ENCODE measurements around the gene STARD9. TPM values are rescaled to one million over a fixed set of nuclear protein-coding genes. Genes with fewer than 3 reads are reported as not detected.

The STARD9 gene
- total RNA-seq, 1 donor from 2014 or later = 16.4 TPM

DNA sequence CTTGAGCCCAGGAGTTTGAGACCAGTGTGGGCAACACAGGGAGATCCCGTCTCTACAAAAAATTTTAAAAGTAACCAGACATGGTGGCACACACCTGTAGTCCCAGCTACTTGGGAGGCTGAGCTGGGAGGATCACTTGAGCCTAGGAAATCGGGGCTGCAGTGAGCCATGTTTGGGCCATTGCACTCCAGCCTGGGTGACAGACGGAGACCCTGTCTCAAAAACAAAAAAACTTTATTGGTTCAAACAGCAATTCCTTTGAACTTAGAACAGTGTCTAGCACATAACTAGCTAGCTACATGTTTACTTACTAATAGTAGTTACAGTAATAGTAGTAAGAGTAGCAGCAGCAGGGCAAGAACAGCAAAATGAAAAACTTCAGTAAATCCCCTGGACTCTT lies 16.7 kb upstream of the STARD9 start:
- no peaks in the 10 kb centered on the region for H3K27me3 Mint-ChIP-seq (ENCODE audit: low read depth)
- no peak overlapping the region for H3K27ac Mint-ChIP-seq (ENCODE audit: unreplicated experiment)
- TF ChIP-seq CTCF (conservative IDR thresholded peaks at IDR 0.05) = no peak

DNA sequence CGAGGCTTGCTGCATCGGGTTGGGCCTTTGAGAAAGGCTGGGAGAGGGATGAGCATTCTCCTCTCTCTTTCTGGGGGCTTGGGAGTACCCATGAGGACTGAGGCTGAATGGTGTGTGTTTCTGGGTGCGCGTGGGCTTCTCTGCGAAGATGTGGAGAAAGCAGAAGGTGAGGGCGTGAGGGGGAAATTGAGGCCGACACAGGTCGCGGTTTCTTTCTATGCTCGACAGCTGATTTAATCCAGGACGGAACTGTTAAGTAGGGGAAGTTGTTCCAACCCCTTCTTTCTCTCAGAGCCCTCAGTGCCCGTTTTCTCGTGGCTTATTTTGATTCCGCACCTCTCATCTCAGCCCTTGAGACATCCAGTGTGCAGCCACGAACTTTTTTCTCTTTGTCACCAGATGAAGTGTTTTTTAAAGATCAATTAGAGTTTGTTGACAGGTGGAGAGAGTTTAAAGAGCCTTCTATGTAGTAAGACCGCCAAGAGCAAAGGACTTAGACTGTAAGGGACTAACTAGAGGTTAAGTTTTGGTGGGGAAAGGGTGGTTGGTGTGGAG lies 711 bp downstream of the STARD9 start:
- Mint-ChIP-seq H3K4me1 (peaks cover 26% of the 10 kb centered on the region), H3K4me3 (peak overlapping the region; percentile 97), H3K27me3 (ENCODE audit: low read depth) (peaks cover 3% of the 10 kb centered on the region), H3K27ac (ENCODE audit: unreplicated experiment) (peak overlapping the region; percentile 98), H3K9me3 (no peaks in the 10 kb centered on the region), H3K36me3 (ENCODE audit: low read depth) (no peaks in the 10 kb centered on the region)
- TF ChIP-seq CTCF (conservative IDR thresholded peaks at IDR 0.05) = no peak
- no peak for DNase-seq (ENCODE audit: low read depth, low spot score)

More for the DNA sequence above, 16.7 kb upstream of the STARD9 start:
- H3K36me3 Mint-ChIP-seq (ENCODE audit: low read depth) = peaks cover 3% of the 10 kb centered on the region
- no peak for DNase-seq (ENCODE audit: low read depth, low spot score)
- no peak overlapping the region for H3K4me3 Mint-ChIP-seq
- H3K4me1 Mint-ChIP-seq = no peaks in the 10 kb centered on the region
- no peaks in the 10 kb centered on the region for H3K9me3 Mint-ChIP-seq

DNA sequence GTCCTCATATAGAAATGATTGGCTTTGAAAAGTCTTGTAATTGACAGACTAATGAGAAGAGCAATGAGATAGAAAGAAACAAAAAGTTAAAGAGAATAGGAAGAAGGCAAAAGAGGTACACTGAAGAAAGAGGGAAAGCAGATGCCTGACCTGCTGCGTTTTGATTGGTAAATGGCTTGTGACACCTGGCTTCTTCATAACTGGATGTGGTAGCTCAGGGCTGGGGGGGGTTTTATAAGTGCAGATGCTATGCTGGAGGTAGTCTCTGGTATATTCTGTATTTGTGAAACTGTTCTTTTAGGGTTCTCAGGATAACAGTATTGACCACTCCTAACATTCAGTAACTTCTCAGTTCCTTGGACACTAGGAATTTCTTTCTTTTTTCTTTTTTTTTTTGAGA lies 1.4 kb downstream of the STARD9 start:
- peaks cover 3% of the 10 kb centered on the region for H3K27me3 Mint-ChIP-seq (ENCODE audit: low read depth)
- no peaks in the 10 kb centered on the region for H3K9me3 Mint-ChIP-seq
- peak overlapping the region; percentile 97 for H3K4me3 Mint-ChIP-seq
- H3K27ac Mint-ChIP-seq (ENCODE audit: unreplicated experiment) = no peak overlapping the region
- no peaks in the 10 kb centered on the region for H3K36me3 Mint-ChIP-seq (ENCODE audit: low read depth)
- no peak for TF ChIP-seq CTCF (conservative IDR thresholded peaks at IDR 0.05)
- no peak for DNase-seq (ENCODE audit: low read depth, low spot score)
- H3K4me1 Mint-ChIP-seq = peaks cover 33% of the 10 kb centered on the region

DNA sequence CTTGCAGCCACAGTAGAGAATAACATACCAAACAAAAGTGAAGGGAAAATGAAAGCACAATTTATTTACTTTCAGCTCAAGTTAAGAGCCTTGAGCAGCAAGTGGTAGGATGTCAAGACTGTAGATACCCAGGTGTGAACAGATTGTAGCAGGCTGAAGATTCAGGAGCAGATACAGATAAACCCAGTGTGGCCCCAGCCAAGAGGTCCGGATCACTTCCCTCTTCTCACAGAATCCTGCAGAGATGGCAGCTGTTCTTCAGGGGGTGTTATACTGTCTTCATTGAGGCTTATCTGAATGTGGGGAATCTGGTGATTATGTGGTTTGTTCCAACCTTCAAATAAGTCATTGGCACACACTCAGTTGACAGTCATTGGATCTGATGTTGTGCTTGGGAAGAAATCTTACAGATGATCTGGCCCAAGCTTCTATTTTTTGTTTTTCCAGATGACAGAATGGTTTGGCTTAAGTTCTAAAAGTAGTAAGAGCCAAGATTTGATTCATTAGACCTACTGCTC lies 2.2 kb downstream of the STARD9 start:
- peaks cover 3% of the 10 kb centered on the region for H3K27me3 Mint-ChIP-seq (ENCODE audit: low read depth)
- no peak overlapping the region for H3K27ac Mint-ChIP-seq (ENCODE audit: unreplicated experiment)
- H3K9me3 Mint-ChIP-seq = no peaks in the 10 kb centered on the region
- H3K4me1 Mint-ChIP-seq = peaks cover 34% of the 10 kb centered on the region
- H3K4me3 Mint-ChIP-seq = peak overlapping the region; percentile 38
- no peak for TF ChIP-seq CTCF (conservative IDR thresholded peaks at IDR 0.05)
- no peak for DNase-seq (ENCODE audit: low read depth, low spot score)
- H3K36me3 Mint-ChIP-seq (ENCODE audit: low read depth) = no peaks in the 10 kb centered on the region

- no peak for TF ChIP-seq CTCF (conservative IDR thresholded peaks at IDR 0.05)
- H3K27ac Mint-ChIP-seq (ENCODE audit: unreplicated experiment) = no peak overlapping the region
- peaks cover 3% of the 10 kb centered on the region for H3K27me3 Mint-ChIP-seq (ENCODE audit: low read depth)
- no peaks in the 10 kb centered on the region for H3K36me3 Mint-ChIP-seq (ENCODE audit: low read depth)
- no peak for DNase-seq (ENCODE audit: low read depth, low spot score)
- peak overlapping the region; percentile 18 for H3K4me3 Mint-ChIP-seq
- H3K9me3 Mint-ChIP-seq = no peaks in the 10 kb centered on the region
- H3K4me1 Mint-ChIP-seq = peaks cover 49% of the 10 kb centered on the region
These were observed 3.7 kb downstream of the STARD9 start for GRCh38 chr15:42578984-42579537.

Data from neural crest cell (in vitro differentiated cells).